HCT116 (cell line): ENCODE data around the gene GRIP1. TPM values are rescaled to one million over a fixed set of nuclear protein-coding genes. Genes with fewer than 3 reads are reported as not detected.

ENCODE experiments used
- ATAC-seq: fragments of 200-7000 bp; cut with Tn5 transposase; 2 replicates; pipeline ENCODE4 v1.9.1; 2020; ENCODE audit warnings: mild to moderate bottlenecking, moderate library complexity
- BruUV-seq: library from RNA; stranded (reverse); fragments of 400-500 nt; replicated peaks from 2 replicates; lab custom pipeline; 2021; lab: Mats Ljungman, UMichigan
- CTCF ChIA-PET: fragments of 300-600 bp; sonication (Branson Sonifier 250); formaldehyde crosslinking; loops from one replicate; lab custom pipeline; 2021; ENCODE audit warnings: antibody characterized with exemption; lab: Charles Lee
- POLR2A ChIA-PET: fragments of 300-600, 350-600 bp; sonication (Branson Sonifier 250); formaldehyde crosslinking; loops from one replicate; lab custom pipeline; 2021; ENCODE audit warnings: antibody characterized with exemption; lab: Charles Lee
- RAD21 ChIA-PET, 2 experiments: fragments of 300-600 bp; sonication (Branson Sonifier 250); formaldehyde crosslinking; loops; one replicate each; lab custom pipeline; 2023; ENCODE audit warnings: low total read pairs in 2 of 2; ENCODE audit not compliant: uncharacterized antibody in 2 of 2, unreplicated experiment in 2 of 2, low non-redundant PET in 1 of 2; lab: Charles Lee
- DNase-seq: peaks from one replicate; pipeline ENCODE4 v3.0.0-alpha.2; 2010; ENCODE audit warnings: low read depth, low spot score
- H2AFZ ChIP-seq: fragments of 200-600 bp; shearing (Covaris generic), sonication (generic); 2 replicates; pipeline ENCODE4 v1.6.1; 2017; ENCODE audit warnings: low read depth, mixed run types, mixed read lengths, antibody characterized with exemption, low read length; ENCODE audit not compliant: poor library complexity, severe bottlenecking
- H3K27ac ChIP-seq: 2 replicates; pipeline ENCODE4 v1.5.1; 2012; ENCODE audit warnings: low read depth, low read length
- H3K27me3 ChIP-seq: fragments of 200-600 bp; sonication (generic); 2 replicates; pipeline ENCODE4 v1.6.1; 2016; ENCODE audit warnings: mixed run types, low read length, mixed read lengths; ENCODE audit not compliant: insufficient read depth
- H3K36me3 ChIP-seq, 2 experiments: fragments of 200-500 bp in 1 of 2; fragments of 200-600 bp in 1 of 2; sonication (Bioruptor generic) in 1 of 2; sonication (generic) in 1 of 2; 2 replicates each; pipeline versions ENCODE4 v1.5.1 to v1.6.1; 2014 to 2016; ENCODE audit warnings: low read length in 2 of 2, inconsistent platforms in 1 of 2, mixed read lengths in 1 of 2, mixed run types in 1 of 2; ENCODE audit not compliant: insufficient read depth in 2 of 2, control insufficient read depth in 1 of 2
- H3K4me1 ChIP-seq, 2 experiments: fragments of 200-600 bp in 1 of 2; sonication (generic) in 1 of 2; 2 replicates each; pipeline versions ENCODE4 v1.5.1 to v1.6.1; 2012 to 2017; ENCODE audit warnings: low read length in 2 of 2, inconsistent platforms in 1 of 2, mild to moderate bottlenecking in 1 of 2, mixed read lengths in 1 of 2, mixed run types in 1 of 2, moderate library complexity in 1 of 2; ENCODE audit not compliant: insufficient read depth in 2 of 2, control insufficient read depth in 1 of 2
- H3K4me2 ChIP-seq: fragments of 200-600 bp; sonication (generic); 2 replicates; pipeline ENCODE4 v1.6.1; 2017; ENCODE audit warnings: mixed run types, low read length, mixed read lengths
- H3K4me3 ChIP-seq, 2 experiments: fragments of 200-600 bp in 1 of 2; sonication (generic) in 1 of 2; replicated peaks in 1 of 2; 2 replicates each; pipeline ENCODE4 v1.5.1; 2011 to 2016; ENCODE audit warnings: low read length in 2 of 2, control low read depth in 1 of 2, low read depth in 1 of 2, mild to moderate bottlenecking in 1 of 2, mixed read lengths in 1 of 2, mixed run types in 1 of 2
- H3K79me2 ChIP-seq: fragments of 200-600 bp; sonication (generic); 2 replicates; pipeline ENCODE4 v1.6.1; 2017; ENCODE audit warnings: mild to moderate bottlenecking, mixed run types, low read length, moderate library complexity, mixed read lengths; ENCODE audit not compliant: insufficient read depth
- H3K9ac ChIP-seq: fragments of 200-600 bp; sonication (generic); 2 replicates; pipeline ENCODE4 v1.6.1; 2016; ENCODE audit warnings: low read length, mixed read lengths
- H3K9me2 ChIP-seq: fragments of 200-600 bp; sonication (generic), shearing (Covaris generic); 2 replicates; pipeline ENCODE4 v1.6.1; 2017; ENCODE audit warnings: mixed run types, mild to moderate bottlenecking, moderate library complexity; ENCODE audit not compliant: insufficient read depth
- H3K9me3 ChIP-seq, 2 experiments: fragments of 200-500 bp in 1 of 2; fragments of 200-600 bp in 1 of 2; sonication (Bioruptor generic) in 1 of 2; sonication (generic) in 1 of 2; 2 replicates each; pipeline ENCODE4 v1.6.1; 2014 to 2017; ENCODE audit warnings: low read length in 2 of 2, mixed read lengths in 2 of 2, inconsistent platforms in 1 of 2, low read depth in 1 of 2, mild to moderate bottlenecking in 1 of 2, mixed run types in 1 of 2, moderate library complexity in 1 of 2; ENCODE audit not compliant: control insufficient read depth in 1 of 2, insufficient read depth in 1 of 2
- H4K20me1 ChIP-seq: fragments of 200-600 bp; sonication (generic), shearing (Covaris generic); 2 replicates; pipeline ENCODE4 v1.6.1; 2017; ENCODE audit warnings: mixed run types, mild to moderate bottlenecking, moderate library complexity; ENCODE audit not compliant: insufficient read depth
- CEBPB ChIP-seq: IDR thresholded peaks from 2 replicates; pipeline ENCODE4 v1.6.1; 2012; ENCODE audit warnings: low read depth
- ELF1 ChIP-seq: IDR thresholded peaks from 2 replicates; pipeline ENCODE4 v1.6.1; 2012; ENCODE audit warnings: low read depth, borderline replicate concordance
- POLR2A ChIP-seq: IDR thresholded peaks from 2 replicates; pipeline ENCODE4 v1.7.0; 2011; ENCODE audit warnings: borderline replicate concordance; ENCODE audit not compliant: insufficient read depth, insufficient read length; ENCODE audit errors: extremely low read depth
- RAD21 ChIP-seq: IDR thresholded peaks from 2 replicates; pipeline ENCODE4 v1.6.1; 2012; ENCODE audit warnings: low read depth, mild to moderate bottlenecking
- SIN3A ChIP-seq: IDR thresholded peaks from 2 replicates; pipeline ENCODE4 v1.6.1; 2012; ENCODE audit warnings: low read depth
- SRF ChIP-seq: IDR thresholded peaks from 2 replicates; pipeline ENCODE4 v1.6.1; 2012; ENCODE audit warnings: low read depth
- TCF7L2 ChIP-seq: IDR thresholded peaks from 2 replicates; pipeline ENCODE4 v1.7.0; 2011; ENCODE audit warnings: borderline replicate concordance, inconsistent platforms; ENCODE audit not compliant: insufficient read depth, insufficient read length; ENCODE audit errors: extremely low read depth
- ZNF274 ChIP-seq: fragments of 200-500 bp; sonication (Bioruptor generic); IDR thresholded peaks from 2 replicates; pipeline ENCODE4 v1.6.1; 2014; ENCODE audit warnings: mild to moderate bottlenecking, low read depth, low read length, inconsistent platforms
- intact Hi-C: fragments of 100-400 bp; cut with micrococcal nuclease; formaldehyde crosslinking; loops from 2 replicates; pipeline ENCODE4 v1.10.0; 2022
- total RNA-seq: library from RNA; stranded (reverse); gene quantifications from one replicate; pipeline ENCODE4 v1.2.1, GENCODE V29; 2021; ENCODE audit not compliant: unreplicated experiment
- TF ChIP-seq, protein P1 (sequence below): IDR thresholded peaks from 2 replicates; pipeline ENCODE4 v1.6.1; 2012
- TF ChIP-seq, protein P2 (sequence below): IDR thresholded peaks from 2 replicates; pipeline ENCODE4 v1.6.1; 2012; ENCODE audit warnings: low read depth
- TF ChIP-seq, protein P3 (sequence below): IDR thresholded peaks from 2 replicates; pipeline ENCODE4 v1.6.1; 2012

The GRIP1 gene
- total RNA-seq, 1 experiment from 2014 or later, result not detected

DNA sequence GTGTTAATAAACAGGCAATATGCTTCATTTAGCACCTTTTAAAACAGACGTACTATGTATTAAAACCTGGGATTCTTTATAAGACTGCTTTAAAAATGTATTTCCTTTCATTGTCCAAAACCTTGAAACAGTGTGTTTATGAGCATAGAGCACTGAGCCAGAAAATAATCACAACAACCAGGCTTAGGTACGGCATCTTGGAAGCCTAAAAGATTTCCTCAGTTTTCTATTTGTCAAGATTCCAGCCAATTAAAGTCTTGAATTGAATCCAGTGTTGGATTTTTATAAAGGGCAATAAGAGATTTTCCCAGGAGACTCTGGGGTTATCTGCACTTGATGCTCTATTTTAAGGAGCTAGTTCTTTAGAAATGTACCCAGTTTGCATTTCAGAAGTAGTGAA lies 80.3 kb downstream of the GRIP1 start:
- ChIA-PET POLR2A (no interaction called here), CTCF (no interaction called here), RAD21 (no interaction called here)
- no TSS peak for BruUV-seq
- intact Hi-C loops, result no loop called here
- DNase-seq, result no peak
- Histone ChIP-seq H3K27me3 (peaks cover 65% of the 10 kb centered on the region), H3K79me2 (no peaks in the 10 kb centered on the region), H3K9me3 (no peaks in the 10 kb centered on the region), H3K9ac (no peak overlapping the region), H2AFZ (no peak overlapping the region), H3K4me2 (no peak overlapping the region), H3K9me2 (no peaks in the 10 kb centered on the region), H3K27ac (no peak overlapping the region), H3K4me1 (no peaks in the 10 kb centered on the region), H3K36me3 (no peaks in the 10 kb centered on the region), H3K4me3 (no peak overlapping the region), H4K20me1 (no peaks in the 10 kb centered on the region)
- no peak for ATAC-seq
- TF ChIP-seq TCF7L2 (no peak), RAD21 (no peak), ZNF274 (no peak), SIN3A (no peak), ELF1 (no peak), SRF (no peak), CEBPB (no peak), POLR2A (no peak)
- TF ChIP-seq, protein P1, sequence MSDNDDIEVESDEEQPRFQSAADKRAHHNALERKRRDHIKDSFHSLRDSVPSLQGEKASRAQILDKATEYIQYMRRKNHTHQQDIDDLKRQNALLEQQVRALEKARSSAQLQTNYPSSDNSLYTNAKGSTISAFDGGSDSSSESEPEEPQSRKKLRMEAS, result no peak
- TF ChIP-seq, protein P2, sequence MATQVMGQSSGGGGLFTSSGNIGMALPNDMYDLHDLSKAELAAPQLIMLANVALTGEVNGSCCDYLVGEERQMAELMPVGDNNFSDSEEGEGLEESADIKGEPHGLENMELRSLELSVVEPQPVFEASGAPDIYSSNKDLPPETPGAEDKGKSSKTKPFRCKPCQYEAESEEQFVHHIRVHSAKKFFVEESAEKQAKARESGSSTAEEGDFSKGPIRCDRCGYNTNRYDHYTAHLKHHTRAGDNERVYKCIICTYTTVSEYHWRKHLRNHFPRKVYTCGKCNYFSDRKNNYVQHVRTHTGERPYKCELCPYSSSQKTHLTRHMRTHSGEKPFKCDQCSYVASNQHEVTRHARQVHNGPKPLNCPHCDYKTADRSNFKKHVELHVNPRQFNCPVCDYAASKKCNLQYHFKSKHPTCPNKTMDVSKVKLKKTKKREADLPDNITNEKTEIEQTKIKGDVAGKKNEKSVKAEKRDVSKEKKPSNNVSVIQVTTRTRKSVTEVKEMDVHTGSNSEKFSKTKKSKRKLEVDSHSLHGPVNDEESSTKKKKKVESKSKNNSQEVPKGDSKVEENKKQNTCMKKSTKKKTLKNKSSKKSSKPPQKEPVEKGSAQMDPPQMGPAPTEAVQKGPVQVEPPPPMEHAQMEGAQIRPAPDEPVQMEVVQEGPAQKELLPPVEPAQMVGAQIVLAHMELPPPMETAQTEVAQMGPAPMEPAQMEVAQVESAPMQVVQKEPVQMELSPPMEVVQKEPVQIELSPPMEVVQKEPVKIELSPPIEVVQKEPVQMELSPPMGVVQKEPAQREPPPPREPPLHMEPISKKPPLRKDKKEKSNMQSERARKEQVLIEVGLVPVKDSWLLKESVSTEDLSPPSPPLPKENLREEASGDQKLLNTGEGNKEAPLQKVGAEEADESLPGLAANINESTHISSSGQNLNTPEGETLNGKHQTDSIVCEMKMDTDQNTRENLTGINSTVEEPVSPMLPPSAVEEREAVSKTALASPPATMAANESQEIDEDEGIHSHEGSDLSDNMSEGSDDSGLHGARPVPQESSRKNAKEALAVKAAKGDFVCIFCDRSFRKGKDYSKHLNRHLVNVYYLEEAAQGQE, result no peak
- TF ChIP-seq, protein P3, sequence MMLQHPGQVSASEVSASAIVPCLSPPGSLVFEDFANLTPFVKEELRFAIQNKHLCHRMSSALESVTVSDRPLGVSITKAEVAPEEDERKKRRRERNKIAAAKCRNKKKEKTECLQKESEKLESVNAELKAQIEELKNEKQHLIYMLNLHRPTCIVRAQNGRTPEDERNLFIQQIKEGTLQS, result no peak
